Subcutaneous abdominal adipose tissue (tissue), 5 donors: ENCODE measurements around the gene CDS2.
A peak's percentile ranks its signal among the peaks of the same experiment; 100 is the strongest.

Source experiments
- H3K27ac ChIP-seq: one replicate; pipeline ENCODE4 v1.7.0; 2013; ENCODE audit warnings: low read depth, mild to moderate bottlenecking, inconsistent platforms, low read length, moderate library complexity
- H3K27me3 ChIP-seq, 5 donors: one replicate each; pipeline ENCODE4 v1.7.0; 2013; ENCODE audit warnings: low read length in 5 of 5, inconsistent platforms in 1 of 5; ENCODE audit not compliant: control insufficient read depth in 5 of 5, insufficient read depth in 4 of 5
- H3K36me3 ChIP-seq, 5 donors: one replicate each; pipeline ENCODE4 v1.7.0; 2013; ENCODE audit warnings: low read length in 5 of 5; ENCODE audit not compliant: control insufficient read depth in 5 of 5, insufficient read depth in 5 of 5
- H3K4me1 ChIP-seq, 5 donors: one replicate each; pipeline ENCODE4 v1.7.0; 2013; ENCODE audit warnings: low read length in 5 of 5, mild to moderate bottlenecking in 3 of 5, moderate library complexity in 1 of 5; ENCODE audit not compliant: control insufficient read depth in 5 of 5, insufficient read depth in 5 of 5
- H3K4me3 ChIP-seq, 5 donors: one replicate each; pipeline ENCODE4 v1.7.0; 2013; ENCODE audit warnings: low read length in 5 of 5, low read depth in 1 of 5
- H3K9ac ChIP-seq, 5 donors: one replicate each; pipeline ENCODE4 v1.7.0; 2013; ENCODE audit warnings: low read length in 5 of 5, mild to moderate bottlenecking in 4 of 5, moderate library complexity in 3 of 5
- H3K9me3 ChIP-seq, 5 donors: one replicate each; pipeline ENCODE4 v1.7.0; 2013; ENCODE audit warnings: low read length in 5 of 5; ENCODE audit not compliant: control insufficient read depth in 5 of 5
- donor health status: healthy.
- donor health status: healthy.
- donor health status: healthy.
- donor health status: healthy.
- donor health status: healthy.

CDS2 gene

DNA sequence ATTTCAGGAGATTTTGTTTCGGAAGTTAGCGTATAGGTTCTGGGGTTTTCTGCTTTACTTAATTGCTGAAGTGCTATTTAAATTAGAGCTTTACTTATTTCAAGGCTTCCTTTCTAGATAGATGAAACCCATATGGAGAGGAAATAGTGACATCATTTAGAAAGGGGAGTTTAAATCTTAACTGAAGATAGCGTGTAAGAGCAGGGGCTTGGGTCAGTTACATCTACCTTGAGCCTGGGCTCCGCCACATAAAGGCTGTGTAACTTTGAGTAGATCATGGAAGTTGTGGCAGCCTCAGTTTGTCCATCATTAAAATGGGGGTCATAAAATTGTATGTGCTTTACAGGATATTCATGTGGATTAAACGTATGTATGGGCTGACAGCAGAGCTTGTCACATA, 4.7 kb downstream of the CDS2 start:
- no peaks in the 10 kb centered on the region for H3K27me3 ChIP-seq
- no peaks in the 10 kb centered on the region for H3K9me3 ChIP-seq
- H3K9ac ChIP-seq: no peak overlapping the region
- H3K4me3 ChIP-seq: no peak overlapping the region
- H3K36me3 ChIP-seq: peaks cover 0 to 4% (median 0%) of the 10 kb centered on the region in 5 donors
- peaks cover 2 to 46% (median 38%) of the 10 kb centered on the region in 5 donors for H3K4me1 ChIP-seq
- H3K27ac ChIP-seq: peak overlapping the region; percentile 28

DNA sequence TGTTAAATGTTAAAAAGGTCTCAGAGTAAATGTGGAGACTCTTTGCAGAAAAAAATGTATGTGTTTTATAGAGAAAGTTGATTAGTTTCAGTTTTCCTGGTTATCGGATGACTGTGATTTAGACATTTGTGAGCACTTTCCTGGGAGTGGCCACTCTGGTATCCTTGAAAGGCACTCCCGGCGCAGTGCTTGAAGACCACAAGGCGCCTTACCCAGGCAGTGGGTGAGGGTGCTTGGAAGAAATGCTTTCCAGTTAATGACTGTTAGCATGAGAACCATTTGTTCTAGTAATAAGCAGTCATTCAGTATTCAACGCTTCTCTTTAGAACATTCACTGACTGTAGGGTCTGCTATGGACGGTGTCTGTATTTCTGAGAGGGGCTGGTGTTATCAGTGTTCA, 7.2 kb downstream of the CDS2 start:
- Histone ChIP-seq H3K36me3 (peaks cover 0 to 3% (median under 1%) of the 10 kb centered on the region in 5 donors), H3K4me1 (peaks cover 2 to 31% (median 20%) of the 10 kb centered on the region in 5 donors), H3K4me3 (no peak overlapping the region), H3K9ac (peak overlapping the region in 1 of 5 donors; percentile 45), H3K9me3 (no peaks in the 10 kb centered on the region), H3K27ac (no peak overlapping the region), H3K27me3 (no peaks in the 10 kb centered on the region)

DNA sequence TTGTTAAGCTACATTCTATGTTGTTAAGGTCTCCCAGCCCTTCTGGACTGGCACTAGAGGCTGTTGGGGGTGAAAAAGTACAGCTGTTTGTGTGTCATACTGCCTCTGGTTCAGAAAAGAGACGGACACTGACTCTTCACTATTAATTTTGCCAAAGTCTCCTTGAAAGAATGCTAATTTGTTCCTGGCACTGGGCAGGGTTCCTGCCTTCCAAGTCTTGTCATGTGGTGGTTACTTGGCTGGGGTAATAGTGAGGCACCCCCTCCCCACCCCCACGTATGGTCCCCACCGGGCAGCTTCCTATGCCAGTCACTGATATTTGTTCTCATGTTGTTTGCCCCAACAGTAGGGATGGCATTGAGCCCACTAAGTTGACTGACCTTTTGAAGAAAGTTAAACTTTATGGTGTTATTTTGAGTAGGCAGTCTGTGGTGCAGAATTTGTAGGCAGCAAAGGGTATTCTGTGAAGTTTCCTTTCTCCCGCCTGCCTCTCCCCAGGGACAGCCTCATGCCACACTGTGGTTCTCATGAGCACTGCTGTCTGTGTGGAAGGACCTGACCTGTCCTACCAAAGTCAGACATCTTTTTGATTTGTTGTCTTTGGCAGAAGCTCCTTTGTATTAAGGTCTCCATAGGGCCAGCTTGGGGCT, 8.7 kb downstream of the CDS2 start:
- Histone ChIP-seq H3K27ac (no peak overlapping the region), H3K9ac (peak overlapping the region in 3 of 5 donors; percentile 46 to 66 (median 49)), H3K4me1 (peaks cover 2 to 26% (median 16%) of the 10 kb centered on the region in 5 donors)

GRCh38 chr20:5136096-5136495, 9.3 kb downstream of the CDS2 start:
- Histone ChIP-seq H3K27me3 (no peaks in the 10 kb centered on the region), H3K27ac (no peak overlapping the region), H3K4me1 (peaks cover 2 to 22% (median 16%) of the 10 kb centered on the region in 5 donors), H3K36me3 (peaks cover 0 to 3% (median 0%) of the 10 kb centered on the region in 5 donors), H3K9me3 (no peaks in the 10 kb centered on the region), H3K4me3 (no peak overlapping the region), H3K9ac (no peak overlapping the region)

More for the DNA sequence above, 8.7 kb downstream of the CDS2 start:
- Histone ChIP-seq H3K27me3 (no peaks in the 10 kb centered on the region), H3K36me3 (peaks cover 0 to 3% (median 0%) of the 10 kb centered on the region in 5 donors), H3K9me3 (no peaks in the 10 kb centered on the region), H3K4me3 (no peak overlapping the region)

DNA sequence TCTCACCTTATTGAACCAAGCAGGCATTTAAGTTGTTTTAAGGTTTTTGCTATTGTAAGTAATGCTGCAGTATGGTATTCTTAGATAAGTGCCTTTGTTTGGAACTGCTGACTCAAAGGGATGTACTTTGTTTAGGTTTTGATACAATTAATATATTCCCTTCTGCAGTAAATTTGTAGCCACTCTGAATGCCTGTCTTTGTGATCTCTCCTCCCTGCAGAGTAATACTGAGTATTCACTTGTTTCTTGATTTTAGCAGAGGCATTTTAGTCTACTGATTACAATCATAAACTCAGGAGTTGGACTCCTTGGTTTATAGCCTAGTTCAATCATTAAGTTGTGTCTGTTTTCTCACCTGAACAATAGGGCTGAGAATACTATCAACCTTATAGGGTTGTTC, 13.4 kb downstream of the CDS2 start:
- Histone ChIP-seq H3K27me3 (no peaks in the 10 kb centered on the region), H3K4me1 (peaks cover 2 to 19% (median 13%) of the 10 kb centered on the region in 5 donors), H3K36me3 (peaks cover 0 to 3% (median 0%) of the 10 kb centered on the region in 5 donors), H3K27ac (no peak overlapping the region), H3K9ac (no peak overlapping the region), H3K9me3 (no peaks in the 10 kb centered on the region), H3K4me3 (no peak overlapping the region)

DNA sequence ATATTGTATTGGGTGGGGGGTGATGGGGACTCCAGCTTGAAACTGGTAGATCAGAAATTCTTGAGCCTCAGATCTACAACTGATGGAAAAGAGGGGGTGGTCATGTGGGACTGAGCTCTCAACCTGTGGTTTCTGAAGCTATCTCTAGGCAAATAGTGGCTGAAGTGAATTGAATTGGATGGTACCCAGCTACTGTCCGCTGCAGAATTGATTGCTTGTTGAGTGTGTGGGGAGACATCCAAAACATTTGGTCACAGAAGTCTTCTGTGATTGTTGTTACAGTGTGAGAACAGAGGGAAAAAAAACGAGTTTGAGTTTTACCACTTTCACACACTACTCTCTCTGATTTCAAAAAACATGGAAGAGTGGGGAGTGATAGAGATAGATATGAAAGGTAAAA, 14.8 kb downstream of the CDS2 start:
- Histone ChIP-seq H3K36me3 (peaks cover 0 to 3% (median 0%) of the 10 kb centered on the region in 5 donors), H3K4me3 (no peak overlapping the region), H3K27me3 (no peaks in the 10 kb centered on the region), H3K27ac (no peak overlapping the region), H3K9ac (no peak overlapping the region), H3K9me3 (no peaks in the 10 kb centered on the region), H3K4me1 (peaks cover 2 to 15% (median 10%) of the 10 kb centered on the region in 5 donors)

DNA sequence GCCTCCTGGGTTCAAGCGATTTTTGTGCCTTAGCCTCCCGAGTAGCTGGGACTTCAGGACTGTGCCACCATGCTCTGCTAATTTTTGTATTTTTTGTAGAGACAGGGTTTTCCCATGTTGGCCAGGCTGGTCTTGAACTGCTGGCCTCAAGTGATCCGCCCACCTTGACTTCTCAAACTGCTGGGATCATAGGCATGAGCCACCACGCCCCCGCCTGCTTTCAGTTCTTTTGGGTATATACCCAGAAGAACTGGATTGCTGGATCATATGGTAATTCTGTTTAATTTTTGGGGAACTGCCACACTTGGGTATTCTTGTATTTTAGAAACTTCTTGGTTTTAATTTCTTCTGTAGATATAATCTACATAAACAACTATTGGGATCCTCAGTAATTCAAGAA, 17.0 kb downstream of the CDS2 start:
- H3K4me3 ChIP-seq: no peak overlapping the region
- no peaks in the 10 kb centered on the region for H3K9me3 ChIP-seq
- no peaks in the 10 kb centered on the region for H3K27me3 ChIP-seq
- no peak overlapping the region for H3K27ac ChIP-seq
- peaks cover 0 to 3% (median 0%) of the 10 kb centered on the region in 5 donors for H3K36me3 ChIP-seq
- peaks cover 2 to 30% (median 18%) of the 10 kb centered on the region in 5 donors for H3K4me1 ChIP-seq
- no peak overlapping the region for H3K9ac ChIP-seq

- no peak overlapping the region for H3K9ac ChIP-seq
- peaks cover 5 to 35% (median 24%) of the 10 kb centered on the region in 5 donors for H3K4me1 ChIP-seq
- no peaks in the 10 kb centered on the region for H3K27me3 ChIP-seq
- H3K9me3 ChIP-seq: no peaks in the 10 kb centered on the region
- H3K4me3 ChIP-seq: no peak overlapping the region
- H3K27ac ChIP-seq: no peak overlapping the region
- H3K36me3 ChIP-seq: peaks cover 0 to 3% (median 0%) of the 10 kb centered on the region in 5 donors
These were observed 18.7 kb downstream of the CDS2 start for GRCh38 chr20:5145365-5146098.

GRCh38 chr20:5146099-5146668, 19.4 kb downstream of the CDS2 start:
- Histone ChIP-seq H3K27ac (no peak overlapping the region), H3K9ac (no peak overlapping the region), H3K27me3 (no peaks in the 10 kb centered on the region), H3K4me1 (peaks cover 5 to 35% (median 28%) of the 10 kb centered on the region in 5 donors), H3K9me3 (no peaks in the 10 kb centered on the region), H3K4me3 (no peak overlapping the region), H3K36me3 (peaks cover 0 to 3% (median 0%) of the 10 kb centered on the region in 5 donors)
